GM12891 (cell line): ENCODE measurements around the gene DSPP.
A peak's percentile ranks its signal among the peaks of the same experiment; 100 is the strongest.

Experiments
- DNase-seq: peaks from one replicate; pipeline ENCODE4 v3.0.0; 2011; ENCODE audit warnings: low spot score; ENCODE audit not compliant: insufficient read length
- FAIRE-seq: peaks from 2 replicates; lab custom pipeline; 2011; peaks lifted over from hg19 to GRCh38; lab: Jason Lieb, UNC
- PAX5 ChIP-seq: IDR thresholded peaks from 2 replicates; pipeline ENCODE4 v1.6.1; 2011; ENCODE audit warnings: low read length, moderate library complexity, mild to moderate bottlenecking; ENCODE audit not compliant: insufficient read depth, severe bottlenecking
- POLR2A ChIP-seq: IDR thresholded peaks from 2 replicates; pipeline ENCODE4 v1.6.1; 2011; ENCODE audit warnings: low read depth, low read length, control low read depth
- POLR2AphosphoS5 ChIP-seq: IDR thresholded peaks from 2 replicates; pipeline ENCODE4 v1.6.1; 2011; ENCODE audit warnings: low read depth, low read length, control low read depth
- POU2F2 ChIP-seq: IDR thresholded peaks from 2 replicates; pipeline ENCODE4 v1.6.1; 2011; ENCODE audit warnings: low read depth, mild to moderate bottlenecking, control low read depth, low read length, moderate library complexity
- SPI1 ChIP-seq: IDR thresholded peaks from 2 replicates; pipeline ENCODE4 v1.6.1; 2011; ENCODE audit warnings: low read depth, low read length, control low read depth
- TAF1 ChIP-seq: IDR thresholded peaks from 2 replicates; pipeline ENCODE4 v1.6.1; 2011; ENCODE audit warnings: low read depth, low read length, control low read depth

The DSPP gene

DNA sequence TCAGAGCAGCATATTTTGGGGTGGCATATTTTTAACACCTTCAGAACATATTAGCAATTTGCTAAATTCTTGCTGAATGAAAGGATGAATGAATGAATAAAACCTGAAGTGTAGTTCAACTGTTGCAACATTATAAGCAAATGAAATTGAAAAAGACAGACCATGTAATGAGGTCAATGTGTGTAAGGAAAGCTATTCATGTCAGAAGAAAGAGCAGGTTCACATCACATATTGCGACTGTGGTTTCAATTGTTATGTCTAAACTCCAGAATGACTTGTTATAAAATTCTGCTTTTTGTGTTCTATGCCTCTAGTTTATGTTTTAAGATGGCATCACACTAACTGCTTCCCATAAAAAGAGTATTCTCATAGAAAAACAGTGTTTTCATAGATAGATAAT, 32.9 kb upstream of the DSPP start:
- FAIRE-seq (no peak), DNase-seq (no peak)
- TF ChIP-seq POU2F2 (no peak), TAF1 (no peak), SPI1 (no peak), PAX5 (no peak), POLR2A (no peak), POLR2AphosphoS5 (no peak)

DNA sequence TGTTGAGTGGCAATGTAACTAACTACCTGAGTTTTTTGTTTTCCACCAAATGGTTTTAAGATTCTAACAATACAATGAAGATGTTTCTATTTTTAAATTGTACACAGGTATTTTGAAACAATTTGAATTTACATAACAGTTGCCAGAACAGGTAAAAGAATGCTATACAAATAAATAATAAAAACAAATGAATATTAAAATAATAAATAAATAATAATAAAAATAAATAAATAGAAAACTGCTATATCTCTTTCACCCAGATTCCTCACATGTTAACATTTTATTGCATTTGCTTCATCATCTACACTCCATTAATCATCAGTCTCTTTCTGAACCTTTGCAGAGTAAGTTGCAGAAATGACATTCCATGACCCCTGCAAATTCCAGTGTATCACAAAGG, 32.3 kb upstream of the DSPP start:
- no peak for DNase-seq
- no peak for TF ChIP-seq TAF1
- no peak for TF ChIP-seq POU2F2
- no peak for TF ChIP-seq SPI1
- TF ChIP-seq POLR2A: no peak
- no peak for TF ChIP-seq PAX5
- TF ChIP-seq POLR2AphosphoS5: no peak
- no peak for FAIRE-seq

DNA sequence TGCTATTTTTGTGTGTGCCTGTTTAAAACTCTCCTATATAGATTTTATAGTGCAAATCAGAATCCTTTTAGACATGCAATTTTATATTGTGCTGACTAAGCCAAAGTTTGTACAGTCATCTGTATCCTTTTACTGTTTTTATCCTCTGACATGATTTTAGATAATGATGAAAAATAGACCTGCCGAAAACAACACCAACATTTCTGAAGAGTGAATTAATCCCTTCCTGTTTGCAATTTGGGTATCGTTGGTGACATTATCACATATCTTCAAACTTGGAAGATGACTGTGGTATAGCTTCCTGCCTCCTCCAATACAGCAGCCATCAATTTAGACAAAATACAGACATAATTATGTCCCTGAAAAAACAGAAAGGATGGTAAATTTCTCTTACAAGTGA, 28.9 kb upstream of the DSPP start:
- no peak for DNase-seq
- FAIRE-seq: no peak
- TF ChIP-seq TAF1 (no peak), POU2F2 (no peak), POLR2A (no peak), SPI1 (no peak), PAX5 (no peak), POLR2AphosphoS5 (no peak)

DNA sequence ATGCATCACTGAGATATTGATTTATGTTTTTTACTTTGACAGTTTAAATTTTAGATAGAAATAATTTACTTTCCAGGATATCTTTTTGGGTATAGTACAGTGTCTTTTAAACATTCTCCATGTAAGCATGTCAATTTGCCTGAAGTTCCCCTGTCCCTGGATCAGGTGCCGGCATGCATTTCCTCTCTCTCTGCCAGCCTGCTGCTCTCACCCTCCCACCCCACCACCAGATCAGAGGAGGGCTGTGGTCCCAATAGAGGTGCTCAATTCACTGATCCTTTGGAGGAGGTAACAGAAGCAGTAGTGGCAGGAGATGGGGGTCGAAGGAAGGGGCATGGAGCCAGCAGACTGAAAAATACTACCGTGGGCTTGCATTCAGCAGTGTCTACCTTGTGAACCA, 28.3 kb upstream of the DSPP start:
- TF ChIP-seq POLR2AphosphoS5: no peak
- no peak for TF ChIP-seq PAX5
- TF ChIP-seq POU2F2: no peak
- TF ChIP-seq SPI1: no peak
- no peak for TF ChIP-seq TAF1
- no peak for TF ChIP-seq POLR2A
- FAIRE-seq: no peak
- DNase-seq: no peak

DNA sequence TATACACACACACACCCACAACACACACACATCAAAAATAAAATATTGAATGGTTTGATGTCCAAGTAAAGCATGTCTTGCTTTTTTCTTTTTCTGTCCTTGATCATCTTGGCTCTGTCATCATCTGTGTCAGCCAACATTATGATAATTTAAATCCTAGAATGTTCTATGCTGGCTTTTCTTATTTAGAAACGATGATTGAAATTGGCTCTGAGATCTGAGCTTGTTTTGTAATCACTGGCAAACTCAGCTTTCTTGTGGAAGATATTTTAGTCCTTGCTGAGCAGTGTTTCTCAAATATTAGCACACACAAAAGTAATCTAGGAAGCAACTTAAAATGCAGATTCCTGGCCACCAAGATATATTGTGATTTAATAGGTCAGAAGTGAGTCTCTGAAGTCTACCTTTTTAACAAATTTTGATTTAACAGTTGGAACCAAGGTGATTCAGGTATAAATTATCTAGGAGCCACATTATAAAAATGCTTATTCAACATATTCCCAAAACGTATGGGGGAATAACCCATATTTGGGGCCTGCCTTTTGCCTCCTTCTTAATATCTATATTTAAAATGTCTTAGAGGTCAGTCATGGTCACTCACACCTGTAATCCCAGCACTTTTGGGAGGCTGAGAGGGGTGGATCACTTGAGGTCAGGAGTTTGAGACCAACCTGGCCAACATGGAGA, 24.0 kb upstream of the DSPP start:
- DNase-seq: no peak
- FAIRE-seq: no peak
- TF ChIP-seq POLR2A: no peak
- no peak for TF ChIP-seq SPI1
- TF ChIP-seq POU2F2: no peak
- no peak for TF ChIP-seq PAX5
- no peak for TF ChIP-seq POLR2AphosphoS5
- no peak for TF ChIP-seq TAF1

DNA sequence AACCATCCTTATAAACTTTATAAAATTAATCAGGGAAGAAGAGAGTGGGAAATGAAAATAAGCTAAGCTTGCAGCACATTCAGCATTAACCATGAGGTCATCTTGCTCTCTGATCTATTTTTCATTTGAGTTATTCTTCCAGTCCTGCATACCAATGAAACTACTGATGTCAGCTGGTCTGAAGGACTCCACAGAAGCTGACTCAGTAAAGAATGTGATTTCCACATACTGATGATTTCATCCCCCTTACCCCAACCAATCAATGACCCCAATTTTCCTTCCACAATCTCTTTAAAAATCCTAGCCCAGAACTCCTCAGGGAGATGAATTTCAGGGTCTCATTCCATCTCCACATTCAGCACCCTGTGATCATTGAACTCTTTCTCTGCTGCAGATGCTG, 18.8 kb upstream of the DSPP start:
- DNase-seq (no peak), FAIRE-seq (no peak)
- TF ChIP-seq POU2F2 (no peak), TAF1 (no peak), SPI1 (no peak), POLR2AphosphoS5 (no peak), PAX5 (no peak), POLR2A (no peak)

DNA sequence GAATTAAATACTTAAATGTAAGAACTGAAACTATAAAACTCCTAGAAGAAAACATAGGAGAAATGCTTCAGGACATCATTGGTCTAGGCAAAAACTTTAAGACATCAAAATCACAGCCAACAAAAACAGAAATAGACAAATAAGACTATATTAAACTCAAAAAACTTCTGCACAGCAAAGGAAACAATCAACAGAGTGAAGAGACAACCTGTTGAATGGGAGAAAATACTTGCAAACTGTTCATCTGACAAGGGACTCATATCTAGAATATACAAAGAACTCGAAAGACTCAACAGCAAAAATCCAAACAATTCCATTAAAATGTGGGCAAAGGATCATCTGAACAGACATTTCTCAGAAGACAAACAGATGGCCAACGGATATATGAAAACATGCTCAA, 16.2 kb upstream of the DSPP start:
- FAIRE-seq: no peak

DNA sequence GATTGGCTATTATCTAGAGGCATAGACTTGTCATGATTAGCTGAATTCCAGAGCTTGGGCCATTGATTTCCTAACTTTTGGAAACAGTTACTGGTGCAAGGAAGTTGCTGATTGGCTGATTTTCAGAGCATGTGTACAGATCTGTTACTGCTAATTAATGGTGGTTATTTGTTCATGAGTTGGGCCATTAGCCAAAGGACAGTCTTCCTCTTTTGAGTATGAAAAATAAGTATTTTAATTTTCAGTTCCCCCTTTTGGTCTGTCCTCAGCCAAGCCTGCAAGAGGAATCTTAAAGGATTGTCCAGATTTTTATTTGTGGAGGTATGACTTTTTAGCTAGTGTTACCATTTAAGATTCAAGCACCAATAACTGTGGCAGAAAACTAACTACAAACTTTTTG, 7.0 kb upstream of the DSPP start:
- DNase-seq (no peak), FAIRE-seq (no peak)
- TF ChIP-seq POU2F2 (no peak), SPI1 (no peak), POLR2AphosphoS5 (no peak), TAF1 (no peak), POLR2A (no peak), PAX5 (no peak)

More for the DNA sequence above, 16.2 kb upstream of the DSPP start:
- no peak for DNase-seq
- no peak for TF ChIP-seq SPI1
- no peak for TF ChIP-seq PAX5
- no peak for TF ChIP-seq POLR2A
- TF ChIP-seq POU2F2: no peak
- no peak for TF ChIP-seq POLR2AphosphoS5
- TF ChIP-seq TAF1: no peak

DNA sequence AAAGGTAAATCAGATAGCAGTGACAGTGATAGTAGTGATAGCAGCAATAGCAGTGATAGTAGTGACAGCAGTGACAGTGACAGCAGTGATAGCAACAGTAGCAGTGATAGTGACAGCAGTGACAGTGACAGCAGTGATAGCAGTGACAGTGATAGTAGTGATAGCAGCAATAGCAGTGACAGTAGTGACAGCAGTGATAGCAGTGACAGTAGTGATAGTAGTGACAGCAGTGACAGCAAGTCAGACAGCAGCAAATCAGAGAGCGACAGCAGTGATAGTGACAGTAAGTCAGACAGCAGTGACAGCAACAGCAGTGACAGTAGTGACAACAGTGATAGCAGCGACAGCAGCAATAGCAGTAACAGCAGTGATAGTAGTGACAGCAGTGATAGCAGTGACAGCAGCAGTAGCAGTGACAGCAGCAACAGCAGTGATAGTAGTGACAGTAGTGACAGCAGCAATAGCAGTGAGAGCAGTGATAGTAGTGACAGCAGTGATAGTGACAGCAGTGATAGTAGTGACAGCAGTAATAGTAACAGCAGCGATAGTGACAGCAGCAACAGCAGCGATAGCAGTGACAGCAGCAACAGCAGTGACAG, 6.1 kb downstream of the DSPP start:
- FAIRE-seq (peak; percentile 66), DNase-seq (no peak)
- TF ChIP-seq TAF1: no peak
- no peak for TF ChIP-seq PAX5
- no peak for TF ChIP-seq POU2F2
- no peak for TF ChIP-seq POLR2A
- TF ChIP-seq SPI1: no peak
- TF ChIP-seq POLR2AphosphoS5: no peak
